GM12865 (cell line): ENCODE data around the gene RCAN2.
"Not testable (repeated sequence)": the region's sequence is repeated elsewhere in the genome, so short reads cannot be mapped to it uniquely, and the experiment has no call there.

ENCODE experiments used
- DNase-seq: peaks from one replicate; pipeline ENCODE4 v3.0.0; 2010; ENCODE audit warnings: low read depth
- H3K4me3 ChIP-seq: 2 replicates; pipeline ENCODE4 v1.5.1; 2011; ENCODE audit warnings: mild to moderate bottlenecking, low read depth, low read length, control low read depth
- CTCF ChIP-seq: IDR thresholded peaks from 2 replicates; pipeline ENCODE4 v1.5.1; 2011; ENCODE audit warnings: low read length, control low read depth, low read depth, inconsistent platforms; ENCODE audit not compliant: insufficient read depth; ENCODE audit errors: missing control alignments

RCAN2 gene

GRCh38 chr6:46407776-46408530 is 83.3 kb downstream of the RCAN2 start:
- TF ChIP-seq CTCF, result no peak
- H3K4me3 ChIP-seq, result no peak overlapping the region
- DNase-seq, result no peak

- DNase-seq, result no peak
- no peak for TF ChIP-seq CTCF
- no peak overlapping the region for H3K4me3 ChIP-seq
Measured at GRCh38 chr6:46407246-46407645, 84.0 kb downstream of the RCAN2 start.

GRCh38 chr6:46405620-46406180 is 85.5 kb downstream of the RCAN2 start:
- not testable (repeated sequence) for H3K4me3 ChIP-seq, DNase-seq

GRCh38 chr6:46400898-46401297 is 90.4 kb downstream of the RCAN2 start:
- no peak overlapping the region for H3K4me3 ChIP-seq
- no peak for TF ChIP-seq CTCF
- no peak for DNase-seq

- H3K4me3 ChIP-seq, result no peak overlapping the region
- no peak for DNase-seq
- TF ChIP-seq CTCF, result no peak
Measured at GRCh38 chr6:46395530-46395929, 95.7 kb downstream of the RCAN2 start.

GRCh38 chr6:46393940-46394337 is 97.3 kb downstream of the RCAN2 start:
- no peak for TF ChIP-seq CTCF
- DNase-seq, result no peak

GRCh38 chr6:46393161-46393939 is 97.9 kb downstream of the RCAN2 start:
- H3K4me3 ChIP-seq, result no peak overlapping the region
- DNase-seq, result no peak
- TF ChIP-seq CTCF, result no peak

More at GRCh38 chr6:46393940-46394337, 97.3 kb downstream of the RCAN2 start:
- H3K4me3 ChIP-seq, result no peak overlapping the region
